NCI-H128 (cell line): Measurements from ENCODE around the gene CHD5.

Experiments used
- DNase-seq: peaks from one replicate; lab custom pipeline; 2025; ENCODE audit not compliant: unreplicated experiment; lab: John Stamatoyannopoulos, UW

CHD5 gene

GRCh38 chr1:6202256-6202655 is 22.1 kb upstream of the CHD5 start:
- no peak for DNase-seq

GRCh38 chr1:6200188-6200809 is 20.2 kb upstream of the CHD5 start:
- DNase-seq, result no peak

DNA sequence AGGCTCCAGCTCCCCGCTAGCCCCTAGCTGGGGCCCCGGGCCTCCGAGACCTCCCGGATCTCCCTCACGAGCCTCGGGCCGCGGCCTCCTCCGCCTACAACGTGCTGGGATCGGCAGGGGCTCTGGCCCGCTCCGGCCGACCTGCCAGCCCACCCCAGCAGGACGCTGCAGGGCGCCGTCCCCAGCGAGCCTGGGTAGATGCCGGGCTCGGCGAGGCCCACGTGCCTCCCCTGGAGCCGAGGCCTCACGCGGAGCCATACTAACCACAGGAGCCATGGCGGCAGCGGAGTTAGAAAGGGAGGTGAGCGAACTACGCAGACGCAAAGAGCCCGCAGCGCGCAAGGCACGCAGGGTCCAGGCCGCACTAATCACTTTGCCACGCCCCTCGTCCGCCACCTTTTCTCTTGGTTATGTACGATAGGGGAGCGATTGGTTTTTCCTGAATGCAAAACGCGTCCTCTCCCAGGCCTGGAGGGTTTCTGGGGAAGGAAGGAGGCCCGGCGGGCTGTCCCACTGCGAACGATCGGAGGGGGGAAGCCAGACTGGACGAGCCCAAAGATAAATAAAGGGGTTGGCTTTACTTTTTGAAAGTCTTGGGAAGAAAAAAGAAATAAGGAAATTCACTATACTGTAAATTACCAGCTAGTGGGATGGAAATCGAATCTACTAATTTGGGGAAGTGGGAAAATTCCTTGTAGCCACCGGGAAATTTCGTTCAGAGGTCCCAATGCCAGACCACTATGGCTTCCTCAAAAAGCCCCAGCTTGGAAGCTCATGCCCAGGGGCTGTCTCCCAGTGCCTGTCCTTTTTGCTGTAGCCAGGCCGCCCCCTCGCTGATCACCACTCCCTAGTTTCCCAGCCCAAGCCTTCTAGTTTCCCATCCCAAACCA is 19.4 kb upstream of the CHD5 start, which contains the start of gene RPL22:
TSS of gene RPL22 (minus strand) at position 298 of the 890 bp plus-strand sequence. CDS start at position 276, 22 bp downstream.
- peak; percentile 100 for DNase-seq

GRCh38 chr1:6198646-6199297 is 18.7 kb upstream of the CHD5 start:
- no peak for DNase-seq

DNA sequence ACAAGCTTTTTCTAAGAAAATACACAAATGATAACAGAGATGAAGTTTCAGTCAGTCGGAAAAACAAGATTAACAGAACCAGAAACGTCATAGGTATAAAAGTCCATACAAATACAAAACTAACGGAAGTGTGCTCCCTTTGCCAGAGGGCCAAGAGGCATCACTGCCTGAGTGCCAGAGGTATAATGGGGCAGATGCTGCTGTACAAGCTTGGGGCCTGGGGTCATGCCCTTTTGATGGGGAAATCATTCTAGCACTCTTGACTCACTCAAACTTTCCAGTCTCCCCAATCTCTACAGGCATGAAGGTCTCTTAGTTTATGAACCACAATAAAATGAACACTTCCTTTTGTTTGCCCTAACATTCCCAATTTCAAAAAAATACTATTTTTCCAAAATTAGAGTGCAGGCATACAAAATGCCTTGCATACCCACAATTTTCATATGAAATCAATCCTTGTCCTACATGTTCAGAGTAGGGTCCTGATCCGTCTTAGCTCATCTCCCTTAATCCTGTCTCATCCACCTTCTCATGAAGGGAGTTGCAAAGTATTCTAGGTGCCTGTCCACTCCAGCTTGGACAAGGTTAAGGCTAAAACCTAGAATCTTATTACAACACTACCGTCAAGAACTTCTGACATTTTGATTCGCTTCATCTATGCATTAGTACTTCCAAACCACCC is 17.8 kb upstream of the CHD5 start:
- DNase-seq, result no peak

DNA sequence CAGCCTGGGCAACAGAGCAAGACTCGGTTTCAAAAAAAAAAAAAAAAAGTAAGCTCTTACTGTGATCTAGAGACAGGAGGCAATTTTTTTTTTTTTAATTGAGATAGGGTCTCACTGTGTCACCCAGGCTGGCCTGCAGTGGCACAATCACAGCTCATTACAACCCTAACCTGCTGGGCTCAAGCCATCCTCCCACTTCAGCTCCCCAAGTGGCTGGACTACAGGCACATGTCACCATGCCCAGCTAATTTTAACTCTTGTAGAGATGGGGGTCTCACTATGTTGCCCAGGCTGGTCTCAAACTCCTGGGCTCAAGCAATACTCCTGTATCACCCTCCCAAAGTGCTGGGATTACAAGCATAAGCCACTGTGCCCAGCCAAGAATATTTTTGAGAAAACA is 11.8 kb upstream of the CHD5 start:
- no peak for DNase-seq

- DNase-seq, result no peak
These were observed 8.3 kb upstream of the CHD5 start for GRCh38 chr1:6188466-6188865.

DNA sequence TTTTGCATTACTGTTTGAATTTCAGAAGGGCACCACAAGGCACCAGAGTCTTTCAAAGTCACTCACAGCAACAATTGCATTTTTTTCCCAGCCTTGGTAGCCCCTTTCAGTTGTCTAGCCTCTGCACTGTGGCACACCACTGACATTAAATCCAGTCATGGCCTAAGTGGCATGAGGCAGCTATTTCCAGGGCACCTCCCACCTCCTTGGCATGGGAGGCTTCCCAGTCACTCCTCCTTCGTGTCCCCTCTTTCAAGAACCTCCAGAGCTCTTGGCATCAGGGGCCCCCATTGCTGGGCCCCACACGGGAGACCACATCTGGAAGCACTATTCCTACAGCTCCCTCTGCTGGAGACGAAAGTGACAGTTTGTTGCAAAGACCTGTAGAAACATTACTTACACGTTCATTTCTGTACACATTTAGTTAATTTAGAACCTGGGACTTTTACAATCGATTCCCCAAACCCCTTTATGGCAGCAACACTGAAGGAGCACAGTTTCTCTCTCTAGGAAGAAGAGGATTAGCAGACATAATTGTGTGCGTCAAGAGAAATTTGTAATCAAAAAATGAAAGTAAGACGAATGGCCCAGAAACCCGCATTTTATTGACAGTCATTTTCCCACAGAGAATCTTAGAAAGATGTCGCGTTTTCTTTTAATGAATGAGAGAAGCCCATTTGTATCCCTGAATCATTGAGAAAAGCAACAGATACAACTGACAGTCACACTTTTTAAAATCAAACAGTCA is 5.7 kb upstream of the CHD5 start:
- DNase-seq, result no peak

DNA sequence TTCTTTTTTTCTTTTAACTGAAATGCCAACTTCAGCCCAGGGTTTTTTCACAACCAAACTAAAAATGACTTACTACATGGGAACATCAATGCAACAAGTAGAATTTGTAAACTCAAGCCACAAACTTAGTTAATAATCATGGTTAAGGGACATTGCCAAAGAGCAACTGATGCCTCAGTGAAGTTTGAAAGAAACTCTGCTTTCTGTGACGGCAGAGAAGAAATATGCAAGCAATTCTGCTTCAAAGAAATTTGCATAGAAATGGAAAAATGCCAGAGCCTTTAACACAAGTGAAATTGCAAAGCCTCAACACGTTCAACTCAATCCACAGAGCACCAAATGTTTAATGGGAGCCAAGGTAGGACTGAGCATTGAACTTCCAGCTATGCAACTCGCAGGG is 5.0 kb upstream of the CHD5 start:
- no peak for DNase-seq

- DNase-seq, result no peak
These were observed 4.1 kb upstream of the CHD5 start for GRCh38 chr1:6184083-6184783.

GRCh38 chr1:6183520-6183989 is 3.4 kb upstream of the CHD5 start:
- DNase-seq, result no peak

DNA sequence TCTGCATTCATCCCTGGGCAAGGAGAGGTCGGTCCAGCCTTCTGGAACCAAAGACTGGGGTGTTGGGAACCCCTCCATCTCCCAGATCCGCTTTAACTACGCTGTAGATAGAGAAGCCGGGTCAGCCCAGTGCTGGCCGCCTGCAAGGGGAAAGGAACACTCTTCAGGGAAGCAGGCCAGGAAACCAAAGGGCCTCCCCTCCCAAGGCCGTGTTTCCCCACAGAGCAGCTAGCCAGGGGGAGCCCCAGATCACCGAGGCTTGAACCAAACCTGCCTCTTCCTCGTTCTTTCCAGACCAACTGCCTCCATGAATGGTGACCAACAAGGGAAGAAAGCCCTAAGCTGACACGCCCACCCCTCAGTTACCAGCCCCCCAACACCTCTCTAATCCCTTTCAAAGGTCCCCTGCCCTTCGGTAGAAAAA is 1.2 kb upstream of the CHD5 start:
- no peak for DNase-seq

- no peak for DNase-seq
These were observed 688 bp upstream of the CHD5 start for GRCh38 chr1:6180707-6181311.

DNA sequence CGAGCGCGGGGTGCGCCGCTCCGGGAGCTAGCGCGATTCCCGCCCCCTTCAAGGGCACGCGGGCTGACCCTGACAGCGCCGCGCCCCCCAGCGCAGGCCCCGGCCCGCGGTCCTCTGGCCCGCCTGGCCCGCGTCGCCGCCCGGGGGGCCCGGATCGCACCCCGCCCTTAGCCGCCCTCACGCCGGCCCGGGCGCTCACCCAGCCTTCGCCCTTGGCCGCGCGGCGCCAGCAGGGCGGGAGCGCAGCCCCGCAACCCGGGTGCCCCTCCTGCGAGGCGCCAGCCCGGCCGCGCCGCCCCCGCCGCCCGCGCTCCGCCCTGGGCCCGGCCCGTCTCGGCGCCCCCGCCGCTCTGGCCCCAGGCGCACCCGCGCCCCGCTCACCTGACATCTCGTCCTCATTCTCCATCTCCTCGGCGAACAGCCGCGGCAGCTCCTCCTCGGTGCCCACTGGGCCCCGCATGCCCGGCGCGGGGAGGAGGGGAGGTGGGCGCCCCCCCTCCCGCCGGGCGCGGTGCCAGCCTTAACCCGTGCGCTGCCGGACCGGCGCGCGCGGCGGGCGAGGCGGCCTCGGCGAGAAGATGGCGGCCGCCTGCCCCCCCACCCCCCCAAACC is 451 bp downstream of the CHD5 start:
- no peak for DNase-seq

DNA sequence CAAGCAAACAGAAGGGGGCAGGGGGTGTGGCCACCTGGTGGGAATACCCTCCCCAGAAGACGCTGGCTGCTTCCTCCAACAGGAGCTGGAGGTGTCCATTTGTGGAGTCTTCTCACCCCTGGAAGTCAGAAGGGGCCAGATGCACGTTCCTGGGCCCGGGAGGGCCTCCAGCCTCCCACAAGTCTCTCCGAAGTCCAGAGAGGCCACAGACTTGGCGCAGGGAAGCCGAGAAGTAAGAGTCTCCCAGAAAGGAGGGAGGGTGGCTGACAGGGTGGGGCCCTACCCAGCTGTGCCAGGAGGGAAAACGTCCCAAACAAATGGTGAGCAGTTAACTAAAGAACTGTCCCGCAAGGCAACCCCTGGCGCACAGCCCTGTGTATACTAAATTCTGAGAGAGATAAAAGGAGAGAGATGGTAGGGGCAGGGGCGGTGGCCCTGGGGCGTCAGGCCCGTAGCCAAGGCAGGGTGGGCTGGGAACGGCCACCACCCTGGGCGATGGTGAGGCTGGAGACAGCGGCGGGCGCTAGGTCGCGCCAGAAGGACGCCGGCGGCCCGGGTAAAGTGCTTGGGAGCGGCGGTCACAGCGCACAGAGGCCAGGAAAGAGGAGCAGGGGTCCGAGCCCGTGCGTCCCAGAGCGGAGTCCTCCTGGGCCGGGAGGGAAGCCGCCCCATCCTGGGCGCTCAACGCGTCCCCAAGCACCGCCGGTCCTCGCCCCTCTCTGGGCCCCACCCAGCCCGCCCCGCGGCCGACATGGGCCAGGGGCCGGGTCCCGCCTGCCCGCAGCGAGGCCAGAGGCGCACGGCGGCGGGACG is 1.2 kb downstream of the CHD5 start:
- no peak for DNase-seq

DNA sequence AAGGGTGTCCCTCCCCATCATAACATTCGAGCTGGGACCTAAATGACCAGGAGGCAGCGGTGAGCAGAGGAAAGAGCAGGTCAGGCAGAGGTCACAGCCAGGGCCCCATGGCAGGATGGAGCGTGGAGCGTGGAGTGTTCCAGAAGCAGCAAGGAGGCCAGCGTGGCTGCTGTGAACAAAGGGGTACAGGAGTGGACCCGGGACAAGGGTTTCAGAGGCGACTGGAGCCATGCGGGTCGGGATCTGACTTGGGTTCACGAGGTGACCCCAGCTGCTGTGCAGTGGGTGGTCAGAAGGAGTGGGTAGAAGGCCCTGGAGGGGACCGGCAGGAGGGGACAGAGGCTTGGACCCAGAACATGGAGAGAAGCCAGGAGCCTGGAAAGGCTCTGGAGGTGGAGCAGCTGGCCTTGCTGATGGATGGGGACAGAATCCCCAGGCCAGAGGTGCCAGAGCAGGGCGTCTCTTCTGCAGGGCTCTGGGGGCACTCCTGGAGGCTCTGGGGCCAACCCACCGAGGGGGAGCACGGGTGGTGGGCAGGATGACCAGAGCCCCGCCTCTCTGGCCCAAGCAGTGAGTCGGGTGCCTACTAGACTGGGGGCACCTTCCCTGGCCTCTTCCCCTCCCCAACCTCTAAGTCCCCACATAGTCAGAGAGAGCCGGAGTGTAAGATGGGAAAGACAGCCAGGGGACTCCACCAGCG is 2.3 kb downstream of the CHD5 start:
- DNase-seq, result no peak

DNA sequence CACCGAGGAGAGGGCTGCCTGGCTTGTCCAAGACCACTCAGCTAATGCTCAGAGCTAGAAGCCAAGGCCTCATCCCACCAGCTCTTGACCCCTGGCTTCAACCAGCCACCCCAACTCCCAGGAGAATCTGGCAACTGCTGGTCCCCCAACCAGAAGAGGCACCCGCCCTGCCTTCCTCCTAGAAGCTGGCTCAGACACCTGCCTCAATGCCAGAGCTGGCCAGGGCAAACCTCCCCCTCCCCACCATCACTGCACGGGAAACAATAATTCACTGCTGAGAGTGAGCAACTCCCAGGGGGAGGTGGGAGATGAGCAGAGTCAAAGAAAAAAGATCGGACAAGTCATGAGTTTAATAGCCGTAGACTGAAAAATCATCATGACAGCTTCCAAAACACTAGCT is 3.3 kb downstream of the CHD5 start:
- DNase-seq, result no peak

GRCh38 chr1:6175411-6175828 is 4.7 kb downstream of the CHD5 start:
- no peak for DNase-seq
